Prostate gland (tissue), 2 donors: Measurements from ENCODE around the gene KCND1. TPM values are rescaled to one million over a fixed set of nuclear protein-coding genes. Genes with fewer than 3 reads are reported as not detected.

Experiments
- DNase-seq: peaks from one replicate; pipeline ENCODE4 v3.0.0-alpha.2; 2019; ENCODE audit warnings: low spot score
- H3K27ac ChIP-seq, 2 donors: fragments of 200-600 bp; sonication (generic); 2 replicates each; pipeline ENCODE4 v1.5.1; 2017 to 2019
- H3K27me3 ChIP-seq: fragments of 200-600 bp; sonication (generic); replicated peaks from 2 replicates; pipeline ENCODE4 v1.5.1; 2019; ENCODE audit not compliant: insufficient read depth
- H3K36me3 ChIP-seq, 2 donors: fragments of 200-600 bp; sonication (generic); 1 replicate in 1 of 2; 2 replicates in 1 of 2; pipeline versions ENCODE4 v1.5.1 to v1.8.1; 2017 to 2019
- H3K4me1 ChIP-seq: fragments of 200-600 bp; sonication (generic); replicated peaks from 2 replicates; pipeline ENCODE4 v1.5.1; 2019
- H3K4me3 ChIP-seq, 2 donors: fragments of 200-600 bp; sonication (generic); 2 replicates each; pipeline ENCODE4 v1.5.1; 2017 to 2019
- H3K9me3 ChIP-seq: fragments of 200-600 bp; sonication (generic); 2 replicates; pipeline ENCODE4 v1.5.1; 2017
- POLR2A ChIP-seq: fragments of 450-650 bp; IDR thresholded peaks from one replicate; pipeline ENCODE4 v1.6.1; 2016; ENCODE audit warnings: antibody characterized with exemption, mild to moderate bottlenecking
- POLR2AphosphoS5 ChIP-seq: sonication (generic); formaldehyde crosslinking; IDR thresholded peaks from one replicate; pipeline ENCODE4 v1.6.1; 2017; ENCODE audit warnings: antibody characterized with exemption
- WGBS: methylation state at CpG from one replicate; pipeline ENCODE4 v1.1.5; 2018; 5-methylcytosine and 5-hydroxymethylcytosine counted together
- intact Hi-C: fragments of 100-400 bp; cut with DNase I; formaldehyde crosslinking; loops from one replicate; pipeline ENCODE4 v1.14.2; 2022
- small RNA-seq, 2 donors: library from RNA; depleted of rRNA; stranded (forward); fragments of <200 nt; gene quantifications; one replicate each; pipeline ENCODE3, GENCODE V24; 2016
- total RNA-seq, 2 donors: library from RNA; depleted of rRNA; stranded (reverse); fragments of >200 nt; gene quantifications; one replicate each; pipeline ENCODE4 v1.1.0, GENCODE V29; 2016
- TF ChIP-seq, protein P1 (sequence below), 4 experiments: fragments of 200-600 bp in 2 of 4; fragments of 450-650 bp in 2 of 4; sonication (generic) in 2 of 4; IDR thresholded peaks; 1 replicate in 3 of 4; 2 replicates in 1 of 4; pipeline ENCODE4 v1.5.1; 2016 to 2019; ENCODE audit warnings: antibody characterized with exemption in 4 of 4, mild to moderate bottlenecking in 2 of 4, moderate library complexity in 2 of 4

The KCND1 gene
- total RNA-seq, 2 donors from 2014 or later = 0.23 to 1.9 TPM

DNA sequence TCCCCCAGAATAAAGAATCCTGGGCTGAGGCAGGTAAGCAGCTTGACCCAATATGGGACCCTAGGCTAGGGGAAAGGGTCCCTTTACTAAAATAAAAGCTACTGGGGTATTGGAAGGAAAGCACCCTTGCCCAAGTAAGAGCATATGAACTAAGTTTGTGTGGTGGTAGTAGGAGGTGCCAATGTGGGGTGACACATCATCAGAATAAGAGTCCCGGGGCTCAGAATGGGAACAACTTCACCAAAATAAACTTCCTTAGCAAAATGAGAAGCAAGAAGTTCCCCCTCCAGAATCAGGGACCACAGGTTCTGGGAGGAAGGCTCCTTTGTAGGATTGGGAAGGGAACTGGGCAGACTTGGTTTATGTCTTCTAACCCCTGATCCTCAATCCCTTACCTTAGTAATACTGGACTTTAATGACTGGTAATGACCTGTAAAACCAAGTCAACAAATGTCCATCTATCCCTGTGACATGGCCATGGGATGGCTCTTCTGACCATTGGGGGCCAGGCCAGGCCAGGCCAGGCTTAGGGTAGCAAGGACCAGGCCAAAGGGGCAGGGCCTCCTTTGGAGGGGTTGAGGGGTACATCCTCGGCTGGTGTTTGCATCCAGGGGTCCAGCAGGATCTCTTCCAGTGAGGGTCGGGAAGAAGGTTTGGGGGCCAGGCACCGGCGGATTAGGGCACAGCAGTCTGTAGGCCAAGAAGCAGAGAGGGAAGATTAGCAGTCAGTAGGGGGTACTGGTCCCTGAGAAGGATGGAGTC lies 57.9 kb downstream of the KCND1 start:
- H3K27me3 ChIP-seq = no peaks in the 10 kb centered on the region
- TF ChIP-seq POLR2AphosphoS5 (no peak), POLR2A (no peak)
- TF ChIP-seq, protein P1, sequence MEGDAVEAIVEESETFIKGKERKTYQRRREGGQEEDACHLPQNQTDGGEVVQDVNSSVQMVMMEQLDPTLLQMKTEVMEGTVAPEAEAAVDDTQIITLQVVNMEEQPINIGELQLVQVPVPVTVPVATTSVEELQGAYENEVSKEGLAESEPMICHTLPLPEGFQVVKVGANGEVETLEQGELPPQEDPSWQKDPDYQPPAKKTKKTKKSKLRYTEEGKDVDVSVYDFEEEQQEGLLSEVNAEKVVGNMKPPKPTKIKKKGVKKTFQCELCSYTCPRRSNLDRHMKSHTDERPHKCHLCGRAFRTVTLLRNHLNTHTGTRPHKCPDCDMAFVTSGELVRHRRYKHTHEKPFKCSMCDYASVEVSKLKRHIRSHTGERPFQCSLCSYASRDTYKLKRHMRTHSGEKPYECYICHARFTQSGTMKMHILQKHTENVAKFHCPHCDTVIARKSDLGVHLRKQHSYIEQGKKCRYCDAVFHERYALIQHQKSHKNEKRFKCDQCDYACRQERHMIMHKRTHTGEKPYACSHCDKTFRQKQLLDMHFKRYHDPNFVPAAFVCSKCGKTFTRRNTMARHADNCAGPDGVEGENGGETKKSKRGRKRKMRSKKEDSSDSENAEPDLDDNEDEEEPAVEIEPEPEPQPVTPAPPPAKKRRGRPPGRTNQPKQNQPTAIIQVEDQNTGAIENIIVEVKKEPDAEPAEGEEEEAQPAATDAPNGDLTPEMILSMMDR (IDR thresholded peaks at IDR 0.05) = no peak
- DNase-seq = no peak
- intact Hi-C loops = loop anchor here (10.0 kb wide), 1 partner anchor 131 kb away; the partner anchor contains the start of gene TFE3
- no peaks in the 10 kb centered on the region for H3K4me1 ChIP-seq
- H3K9me3 ChIP-seq = no peaks in the 10 kb centered on the region
- H3K36me3 ChIP-seq = no peaks in the 10 kb centered on the region
- H3K4me3 ChIP-seq = no peak overlapping the region
- 93% methylated on average over 5 of the region's 5 CpGs for WGBS
- no peak overlapping the region for H3K27ac ChIP-seq

DNA sequence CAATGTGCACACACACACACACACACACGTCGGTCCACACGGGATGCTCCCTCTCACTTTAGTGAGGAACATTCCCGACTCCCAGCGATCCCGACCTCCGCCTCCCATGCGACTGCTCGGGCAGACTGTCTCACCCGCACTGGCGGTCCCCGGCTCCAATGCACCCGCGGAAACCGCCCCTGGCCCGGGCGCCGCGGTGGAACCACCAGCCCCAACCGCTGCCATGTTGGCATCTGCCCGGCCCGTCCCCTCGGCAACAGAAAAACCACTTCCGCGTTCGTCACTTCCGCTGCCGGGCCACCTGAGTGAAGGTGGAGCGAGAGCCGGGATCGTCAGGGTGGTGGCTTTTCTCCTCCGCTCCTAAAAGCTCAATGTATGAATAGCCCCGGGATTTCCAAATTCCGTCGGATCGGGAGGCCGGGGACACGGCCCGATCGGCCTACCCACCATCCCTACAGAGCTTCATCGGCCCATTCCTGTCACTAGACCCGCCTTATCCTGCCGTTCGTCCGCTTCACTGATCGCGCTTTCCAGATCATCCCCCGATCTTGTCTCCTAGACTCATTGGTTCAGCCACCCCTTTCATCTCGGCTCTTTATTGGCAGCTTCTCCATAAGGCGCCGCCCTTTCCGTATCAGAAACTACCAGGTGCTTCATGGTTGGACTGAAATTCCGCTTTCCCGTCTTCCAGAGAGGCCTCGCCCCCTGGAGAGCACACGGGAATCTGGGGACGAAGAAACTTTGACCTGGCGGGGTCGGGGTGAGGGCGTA lies 60.0 kb downstream of the KCND1 start, which contains the start of gene SLC35A2:
Gene SLC35A2, minus strand, starts transcription at position 235 of the 771 bp plus-strand sequence. Its CDS starts 10 bp downstream, at position 225.
- DNase-seq = peak; percentile 80
- H3K27me3 ChIP-seq = no peaks in the 10 kb centered on the region
- intact Hi-C loops = loop anchor here (10.0 kb wide), 1 partner anchor 133 kb away; the partner anchor contains the start of gene TFE3
- WGBS = 0% methylated on average over 41 of the region's 60 CpGs
- peak within 1 kb of the TSS; percentile 83 to 85 for H3K27ac ChIP-seq
- peak within 1 kb of the TSS; percentile 50 to 54 for H3K4me3 ChIP-seq
- no peaks in the 10 kb centered on the region for H3K36me3 ChIP-seq
- no peaks in the 10 kb centered on the region for H3K4me1 ChIP-seq
- no peaks in the 10 kb centered on the region for H3K9me3 ChIP-seq
- TF ChIP-seq, protein P1 (IDR thresholded peaks at IDR 0.05) = no peak
- TF ChIP-seq POLR2A (peak; percentile 53), POLR2AphosphoS5 (peak; percentile 80)

Small RNA genes within 50 kb of the gene (small RNA-seq; reads per million reads assigned to genes)
- gene RNU6-722P = 0 reads per million in 2 donors

Other genes starting within 250 kb of the KCND1 start
- gene GLOD5, start 210.1 kb downstream of the KCND1 start, total RNA-seq = under 1 TPM in 1 of 2 donors, not detected in 1; 0.41 TPM
- gene GATA1, start 185.3 kb downstream of the KCND1 start, total RNA-seq = not detected
- gene HDAC6, start 169.8 kb downstream of the KCND1 start, total RNA-seq = 100 to 1,000 TPM; 102 to 113 TPM
- gene ERAS, start 145.3 kb downstream of the KCND1 start, total RNA-seq = not detected
- 10 to 100 TPM; 45.4 to 77.7 TPM for gene PCSK1N, start 136.2 kb downstream of the KCND1 start, total RNA-seq
- 10 to 100 TPM; 58.2 to 85.8 TPM for gene TIMM17B, start 74.1 kb downstream of the KCND1 start, total RNA-seq
- gene PQBP1, start 73.9 kb downstream of the KCND1 start, total RNA-seq = 10 to 100 TPM; 37.1 to 76.6 TPM
- gene SLC35A2, start 60.2 kb downstream of the KCND1 start, total RNA-seq = 10 to 100 TPM; 29.7 to 39.0 TPM
- gene PIM2, start 52.8 kb downstream of the KCND1 start, total RNA-seq = 10 to 100 TPM; 12.1 to 23.5 TPM
- gene OTUD5, start 14.2 kb downstream of the KCND1 start, total RNA-seq = 10 to 100 TPM; 44.1 to 84.2 TPM
- 10 to 100 TPM; 26.9 to 62.4 TPM for gene GRIPAP1, start 30.4 kb upstream of the KCND1 start, total RNA-seq
- gene TFE3, start 71.5 kb upstream of the KCND1 start, total RNA-seq = 10 to 100 TPM; 44.6 to 88.4 TPM
- gene CCDC120, start 87.2 kb upstream of the KCND1 start, total RNA-seq = 10 to 100 TPM; 12.3 to 15.0 TPM
- gene PRAF2, start 102.2 kb upstream of the KCND1 start, total RNA-seq = 10 to 100 TPM; 13.9 to 42.9 TPM
- 10 to 100 TPM; 67.8 to 93.6 TPM for gene WDR45, start 108.0 kb upstream of the KCND1 start, total RNA-seq
- gene GPKOW, start 151.9 kb upstream of the KCND1 start, total RNA-seq = 10 to 100 TPM; 21.2 to 28.7 TPM
- 10 to 100 TPM; 16.0 to 16.6 TPM for gene MAGIX, start 190.9 kb upstream of the KCND1 start, total RNA-seq
- gene PLP2, start 200.1 kb upstream of the KCND1 start, total RNA-seq = 10 to 100 TPM; 24.3 to 34.7 TPM
- gene PRICKLE3, start 214.5 kb upstream of the KCND1 start, total RNA-seq = 10 to 100 TPM; 17.4 to 20.5 TPM
- 1 to 10 TPM in 1 of 2 donors, under 1 TPM in 1; 0.55 to 5.2 TPM for gene SYP, start 228.3 kb upstream of the KCND1 start, total RNA-seq